Endothelial cell of umbilical vein (primary cell): ENCODE data around the gene CNKSR2. TPM values are rescaled to one million over a fixed set of nuclear protein-coding genes. Genes with fewer than 3 reads are reported as not detected.

Source experiments
- BruUV-seq: library from RNA; stranded (reverse); fragments of 400-500 nt; replicated peaks from 2 replicates; lab custom pipeline; 2021; lab: Mats Ljungman, UMichigan
- CTCF ChIA-PET: fragments of 300-600, 350-600 bp; sonication (Branson Sonifier 250); formaldehyde crosslinking; loops from one replicate; lab custom pipeline; 2021; ENCODE audit warnings: antibody characterized with exemption, inconsistent platforms; lab: Charles Lee
- POLR2A ChIA-PET: fragments of 300-600, 350-600 bp; sonication (Branson Sonifier 250); formaldehyde crosslinking; loops from one replicate; lab custom pipeline; 2021; ENCODE audit warnings: antibody characterized with exemption, inconsistent platforms; lab: Charles Lee
- DNase-seq: peaks from one replicate; pipeline ENCODE4 v3.0.0-alpha.2; 2011; ENCODE audit warnings: low read depth, low spot score
- FAIRE-seq: peaks from 2 replicates; lab custom pipeline; 2011; peaks lifted over from hg19 to GRCh38; lab: Jason Lieb, UNC
- H2AFZ ChIP-seq: 2 replicates; pipeline ENCODE4 v1.6.0; 2012; ENCODE audit warnings: low read depth, low read length, control low read depth, inconsistent platforms
- H3K27ac ChIP-seq: 2 replicates; pipeline ENCODE4 v1.5.1; 2011; ENCODE audit warnings: low read depth, mild to moderate bottlenecking, control low read depth, low read length, moderate library complexity; ENCODE audit not compliant: insufficient read depth
- H3K27me3 ChIP-seq, 2 experiments: 2 replicates each; pipeline versions ENCODE4 v1.6.0 to v1.6.1; 2011; ENCODE audit warnings: low read length in 2 of 2, mixed read lengths in 1 of 2; ENCODE audit not compliant: control insufficient read depth in 2 of 2, insufficient read depth in 2 of 2
- H3K36me3 ChIP-seq, 2 experiments: 2 replicates in 1 of 2; 3 replicates in 1 of 2; pipeline ENCODE4 v1.5.1; 2011; ENCODE audit warnings: low read length in 2 of 2, mild to moderate bottlenecking in 1 of 2, moderate library complexity in 1 of 2; ENCODE audit not compliant: control insufficient read depth in 2 of 2, insufficient read depth in 2 of 2; ENCODE audit errors: extremely low read depth in 1 of 2
- H3K4me1 ChIP-seq: 3 replicates; pipeline ENCODE4 v1.5.1; 2011; ENCODE audit warnings: mild to moderate bottlenecking, low read length; ENCODE audit not compliant: control insufficient read depth, insufficient read depth; ENCODE audit errors: extremely low read depth
- H3K4me2 ChIP-seq: 2 replicates; pipeline ENCODE4 v1.6.1; 2011; ENCODE audit warnings: low read length, control low read depth, mixed read lengths; ENCODE audit not compliant: insufficient read depth
- H3K4me3 ChIP-seq, 3 experiments: fragments of 200-600 bp in 1 of 3; sonication (generic), shearing (Covaris generic) in 1 of 3; replicated peaks in 1 of 3; 2 replicates each; pipeline ENCODE4 v1.5.1; 2011 to 2016; ENCODE audit warnings: control low read depth in 3 of 3, low read length in 3 of 3, mild to moderate bottlenecking in 2 of 3, inconsistent platforms in 1 of 3, low read depth in 1 of 3, moderate library complexity in 1 of 3; ENCODE audit not compliant: insufficient read depth in 1 of 3
- H3K79me2 ChIP-seq: 2 replicates; pipeline ENCODE4 v1.6.0; 2012; ENCODE audit warnings: low read length, inconsistent platforms; ENCODE audit not compliant: control insufficient read depth, insufficient read depth
- H3K9ac ChIP-seq: replicated peaks from 2 replicates; pipeline ENCODE3; 2011; ENCODE audit warnings: low read length, control low read depth; ENCODE audit not compliant: insufficient read depth; ENCODE audit errors: extremely low read depth
- H3K9me1 ChIP-seq: replicated peaks from 3 replicates; pipeline ENCODE4 v1.6.0; 2011; ENCODE audit warnings: mild to moderate bottlenecking, low read length; ENCODE audit not compliant: control insufficient read depth, insufficient read depth; ENCODE audit errors: extremely low read depth
- H3K9me3 ChIP-seq: replicated peaks from 2 replicates; pipeline ENCODE4 v1.5.1; 2012; ENCODE audit warnings: low read length, inconsistent platforms; ENCODE audit not compliant: control insufficient read depth, insufficient read depth
- H4K20me1 ChIP-seq: replicated peaks from 2 replicates; pipeline ENCODE3; 2011; ENCODE audit warnings: mild to moderate bottlenecking, low read length; ENCODE audit not compliant: control insufficient read depth, insufficient read depth; ENCODE audit errors: extremely low read depth
- GATA2 ChIP-seq: IDR thresholded peaks from 2 replicates; pipeline ENCODE4 v1.7.0; 2011; ENCODE audit warnings: low read depth, mild to moderate bottlenecking, moderate library complexity, mixed read lengths, low read length; ENCODE audit not compliant: insufficient read length, insufficient read depth
- POLR2AphosphoS5 ChIP-seq: IDR thresholded peaks from 2 replicates; pipeline ENCODE4 v1.6.1; 2012; ENCODE audit warnings: low read depth, mild to moderate bottlenecking, control low read depth, low read length, moderate library complexity; ENCODE audit not compliant: insufficient read depth
- dilution Hi-C: fragments of 300-500 bp; cut with MboI; formaldehyde crosslinking; loops from one replicate; pipeline ENCODE4 v1.15.0; 2019; ENCODE audit warnings: low sequenced_read_pairs; ENCODE audit not compliant: extremely low pct_ligation_motif_present
- intact Hi-C: fragments of 100-400 bp; cut with micrococcal nuclease; formaldehyde crosslinking; loops from one replicate; pipeline ENCODE4 v1.10.0; 2022
- polyA plus RNA-seq, 4 experiments: library from polyadenylated mRNA; depleted of rRNA in 3 of 4; stranded (reverse) in 3 of 4; unstranded in 1 of 4; fragments of >200 nt; gene quantifications; 2 replicates each; pipeline versions ENCODE4 v1.2.1 to v1.2.3, GENCODE V29; 2011 to 2012; ENCODE audit warnings: missing spikeins in 1 of 4
- total RNA-seq: library from RNA; stranded (reverse); gene quantifications from 2 replicates; pipeline ENCODE4 v1.2.3, GENCODE V29; 2021
- TF ChIP-seq, protein P1 (sequence below), 2 donors: IDR thresholded peaks; 1 replicate in 1 of 2; 2 replicates in 1 of 2; pipeline ENCODE4 v1.5.1; 2011; ENCODE audit warnings: low read length in 2 of 2, mild to moderate bottlenecking in 2 of 2, moderate library complexity in 2 of 2, control low read depth in 1 of 2, inconsistent platforms in 1 of 2, low read depth in 1 of 2; ENCODE audit not compliant: insufficient read depth in 1 of 2; ENCODE audit errors: extremely low read depth in 1 of 2

CNKSR2 gene
- total and polyA plus RNA-seq, 2 donors (not counting 3 experiments of a cell fraction or from before 2014, with no cell fraction given): 0.13 TPM; not detected in 1

DNA sequence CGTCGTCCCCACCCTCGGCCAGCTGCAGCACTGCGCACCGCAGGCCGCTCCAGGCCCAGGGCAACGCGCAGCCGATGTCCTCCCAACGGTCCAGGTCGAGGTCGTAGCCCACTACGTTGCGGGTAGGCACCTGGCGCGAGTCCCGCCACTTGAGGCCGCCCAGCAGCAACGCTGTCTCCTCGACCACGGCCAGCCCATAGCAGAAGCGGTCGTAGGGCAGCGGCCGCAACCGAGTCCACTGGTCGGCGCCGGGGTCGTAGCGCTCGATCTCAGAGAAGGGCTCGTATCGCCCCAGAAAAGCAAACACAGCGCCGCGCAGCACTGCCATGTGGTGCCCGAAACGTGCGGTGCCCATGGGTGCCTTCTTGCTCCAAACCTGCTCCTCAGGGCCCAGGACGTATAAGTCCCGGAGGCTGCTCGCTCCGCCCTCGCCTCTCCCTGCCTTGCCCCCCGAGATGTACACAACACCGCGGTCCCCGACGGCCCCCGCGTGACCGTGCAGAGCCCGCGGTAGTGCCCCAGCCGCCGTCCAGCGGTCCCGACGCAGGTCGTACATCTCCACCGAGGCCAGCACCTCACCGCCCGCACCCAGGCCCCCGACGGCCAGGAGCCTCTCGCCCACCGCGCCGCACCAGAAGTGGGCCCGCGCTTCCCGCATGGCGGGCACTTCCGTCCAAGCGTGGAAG lies 281.8 kb downstream of the CNKSR2 start:
- no peak overlapping the region for H3K9ac ChIP-seq
- TF ChIP-seq GATA2: no peak
- TF ChIP-seq, protein P1, sequence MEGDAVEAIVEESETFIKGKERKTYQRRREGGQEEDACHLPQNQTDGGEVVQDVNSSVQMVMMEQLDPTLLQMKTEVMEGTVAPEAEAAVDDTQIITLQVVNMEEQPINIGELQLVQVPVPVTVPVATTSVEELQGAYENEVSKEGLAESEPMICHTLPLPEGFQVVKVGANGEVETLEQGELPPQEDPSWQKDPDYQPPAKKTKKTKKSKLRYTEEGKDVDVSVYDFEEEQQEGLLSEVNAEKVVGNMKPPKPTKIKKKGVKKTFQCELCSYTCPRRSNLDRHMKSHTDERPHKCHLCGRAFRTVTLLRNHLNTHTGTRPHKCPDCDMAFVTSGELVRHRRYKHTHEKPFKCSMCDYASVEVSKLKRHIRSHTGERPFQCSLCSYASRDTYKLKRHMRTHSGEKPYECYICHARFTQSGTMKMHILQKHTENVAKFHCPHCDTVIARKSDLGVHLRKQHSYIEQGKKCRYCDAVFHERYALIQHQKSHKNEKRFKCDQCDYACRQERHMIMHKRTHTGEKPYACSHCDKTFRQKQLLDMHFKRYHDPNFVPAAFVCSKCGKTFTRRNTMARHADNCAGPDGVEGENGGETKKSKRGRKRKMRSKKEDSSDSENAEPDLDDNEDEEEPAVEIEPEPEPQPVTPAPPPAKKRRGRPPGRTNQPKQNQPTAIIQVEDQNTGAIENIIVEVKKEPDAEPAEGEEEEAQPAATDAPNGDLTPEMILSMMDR (IDR thresholded peaks at IDR 0.05; ENCODE audit: extremely low read depth in 1 of 2, insufficient read depth in 1 of 2, low read depth in 1 of 2, low read length in 2 of 2): no peak
- no peak for TF ChIP-seq POLR2AphosphoS5
- ChIA-PET POLR2A (no interaction called here), CTCF (no interaction called here)
- H2AFZ ChIP-seq: peak overlapping the region; percentile 26
- no TSS peak for BruUV-seq
- no peak for DNase-seq
- intact Hi-C loops: no loop called here
- H3K9me1 ChIP-seq: no peaks in the 10 kb centered on the region
- H3K4me1 ChIP-seq: no peaks in the 10 kb centered on the region
- H3K27me3 ChIP-seq: peaks cover 12 to 18% of the 10 kb centered on the region in 2 experiments
- no peak overlapping the region for H3K27ac ChIP-seq
- H4K20me1 ChIP-seq: no peaks in the 10 kb centered on the region
- dilution Hi-C loops: no loop called here
- H3K4me2 ChIP-seq: no peak overlapping the region
- FAIRE-seq: no peak
- H3K36me3 ChIP-seq: no peaks in the 10 kb centered on the region
- no peak overlapping the region for H3K4me3 ChIP-seq
- H3K79me2 ChIP-seq: no peaks in the 10 kb centered on the region
- no peaks in the 10 kb centered on the region for H3K9me3 ChIP-seq
